Stimulated activated naive CD8-positive, alpha-beta T cell treated with anti-CD3 and anti-CD28 coated beads, Interleukin-15, amount 100 ng/mL, for 72 hours (primary cell): Measurements from ENCODE around the gene HSD17B7.
A peak's percentile ranks its signal among the peaks of the same experiment; 100 is the strongest.

Experiments
- ATAC-seq: fragments of 150-1000 bp; cut with Tn5 transposase; 2 replicates; pipeline ENCODE4 v1.10.0; 2021; ENCODE audit warnings: mild to moderate bottlenecking, moderate library complexity
- DNase-seq, 2 donors: peaks; one replicate each; pipeline ENCODE4 v3.0.0; 2021 to 2022
- H3K27ac Mint-ChIP-seq, 2 donors: one replicate each; pipeline ENCODE4 v1.8.0; 2022; ENCODE audit warnings: mild to moderate bottlenecking in 2 of 2, mixed read lengths in 2 of 2, moderate library complexity in 2 of 2
- H3K27me3 Mint-ChIP-seq: one replicate; pipeline ENCODE4 v1.8.0; 2022; ENCODE audit warnings: mixed read lengths
- H3K4me1 Mint-ChIP-seq: one replicate; pipeline ENCODE4 v1.8.0; 2022; ENCODE audit warnings: mild to moderate bottlenecking, mixed read lengths
- H3K4me3 Mint-ChIP-seq, 2 donors: one replicate each; pipeline ENCODE4 v1.8.0; 2022; ENCODE audit warnings: mild to moderate bottlenecking in 2 of 2, mixed read lengths in 2 of 2, moderate library complexity in 1 of 2
- H3K9me3 Mint-ChIP-seq, 2 donors: one replicate each; pipeline ENCODE4 v1.8.0; 2022; ENCODE audit warnings: mixed read lengths in 2 of 2

HSD17B7 gene

DNA sequence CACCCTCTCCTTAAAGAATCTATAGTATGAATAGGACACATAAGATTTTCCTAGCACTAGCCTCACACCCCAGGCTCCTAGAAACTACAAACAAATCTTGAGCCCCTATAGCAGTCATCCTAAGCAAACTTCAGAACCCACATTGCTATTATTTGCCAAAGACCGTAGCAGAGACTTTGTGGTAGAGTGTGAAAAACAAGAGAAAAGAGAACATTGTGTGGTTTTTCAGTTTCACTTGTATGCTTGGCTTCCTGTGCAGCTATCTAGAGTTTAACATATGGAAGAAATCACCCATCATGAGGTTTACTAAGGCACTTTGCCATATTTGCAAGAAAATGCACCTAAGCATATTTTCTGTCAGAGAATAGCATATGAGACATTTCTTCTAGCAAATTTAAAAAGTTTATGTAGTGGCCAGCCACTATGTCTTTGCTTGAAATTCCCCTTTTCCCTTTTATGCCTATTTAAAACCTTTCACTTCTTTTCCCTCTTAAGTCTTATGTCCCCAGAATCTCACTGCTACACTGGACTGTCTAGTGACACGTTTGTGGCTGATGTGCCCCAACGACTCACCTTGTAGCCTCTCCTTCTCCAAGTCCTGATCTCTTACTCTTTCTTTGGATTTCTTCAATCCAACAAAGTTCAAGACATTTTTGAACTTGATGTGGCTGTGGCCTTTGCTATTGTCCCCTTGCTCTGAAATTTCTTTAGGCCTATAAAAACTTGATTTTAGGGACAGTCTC lies 44.8 kb downstream of the HSD17B7 start:
- peaks cover 6 to 22% of the 10 kb centered on the region in 2 donors for H3K9me3 Mint-ChIP-seq
- peak; percentile 97 for ATAC-seq
- H3K4me1 Mint-ChIP-seq = peaks cover 28% of the 10 kb centered on the region
- peaks cover 42% of the 10 kb centered on the region for H3K27me3 Mint-ChIP-seq
- H3K27ac Mint-ChIP-seq = no peak overlapping the region
- peak overlapping the region in 1 of 2 donors; percentile 42 for H3K4me3 Mint-ChIP-seq
- DNase-seq = peak; percentile 21 to 24

DNA sequence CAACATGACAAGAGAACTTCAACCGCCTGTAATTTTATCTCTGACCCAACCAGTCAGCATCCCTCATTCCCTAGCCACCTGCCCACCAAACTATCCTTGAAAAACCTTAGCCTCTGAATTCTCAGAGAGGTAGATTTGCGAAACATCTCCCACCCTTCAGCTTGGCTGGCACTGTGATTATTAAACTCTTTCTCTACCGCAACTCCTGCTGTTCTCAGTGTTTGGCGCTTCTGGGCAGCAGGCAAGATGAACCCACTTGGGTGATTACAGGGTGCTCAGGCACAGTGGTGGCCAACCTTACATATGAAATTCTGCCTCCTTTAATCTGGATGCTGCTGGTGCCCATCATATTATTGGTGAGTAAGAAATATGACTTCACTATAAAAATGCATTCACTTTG lies 48.4 kb downstream of the HSD17B7 start:
- DNase-seq (no peak), ATAC-seq (no peak)
- Mint-ChIP-seq H3K27ac (no peak overlapping the region), H3K27me3 (peaks cover 32% of the 10 kb centered on the region), H3K9me3 (peaks cover 6 to 21% of the 10 kb centered on the region in 2 donors), H3K4me3 (no peak overlapping the region), H3K4me1 (peaks cover 20% of the 10 kb centered on the region)

DNA sequence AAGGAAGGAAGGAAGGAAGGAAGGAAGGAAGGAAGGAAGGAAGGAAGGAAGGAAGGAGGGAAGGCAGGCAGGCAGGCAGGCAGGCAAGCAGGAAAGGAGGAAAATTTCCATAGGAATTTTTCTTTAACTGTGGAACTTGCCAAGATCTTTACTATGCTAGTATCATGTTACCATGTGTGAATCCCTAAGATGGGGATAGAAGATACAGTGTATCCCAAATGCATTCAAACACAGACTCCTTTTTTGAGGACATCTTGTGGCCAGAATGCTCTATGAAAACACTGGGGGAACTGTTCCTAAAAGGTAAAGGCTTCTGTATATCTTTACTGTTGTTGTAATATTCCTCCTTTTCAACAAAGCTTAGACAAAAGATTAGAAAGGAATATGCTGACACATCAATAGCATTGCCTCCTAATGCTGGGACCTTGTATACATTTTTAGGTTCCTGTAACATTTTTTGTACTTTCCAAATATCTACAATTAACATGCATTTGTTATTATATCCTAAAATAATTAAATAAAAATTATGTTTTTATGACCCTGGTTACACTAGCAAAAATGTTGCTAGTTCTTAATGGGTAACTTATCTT lies 49.8 kb downstream of the HSD17B7 start:
- H3K9me3 Mint-ChIP-seq = peaks cover 6 to 16% of the 10 kb centered on the region in 2 donors

DNA sequence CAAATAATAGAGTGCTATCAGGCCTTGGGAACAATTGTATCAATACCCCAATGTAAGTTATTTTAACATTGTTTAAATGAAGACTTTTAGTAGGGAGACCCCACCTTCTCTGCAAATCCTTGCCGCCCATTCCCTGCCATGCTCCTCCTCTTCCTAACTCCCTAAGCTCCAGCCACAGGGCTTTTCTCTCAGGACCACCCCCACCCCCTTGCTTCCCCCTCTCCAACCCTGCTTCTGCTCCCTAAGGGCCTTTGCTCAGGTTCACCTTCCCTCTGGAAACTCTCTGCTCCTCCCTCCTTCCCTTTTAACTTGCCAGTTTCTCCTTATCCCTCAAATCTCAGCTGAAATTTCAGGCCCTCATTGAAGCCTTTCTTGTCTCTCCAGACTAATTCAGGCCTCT lies 53.7 kb downstream of the HSD17B7 start:
- peaks cover 28% of the 10 kb centered on the region for H3K27me3 Mint-ChIP-seq
- peaks cover 0 to 9% of the 10 kb centered on the region in 2 donors for H3K9me3 Mint-ChIP-seq
- DNase-seq (no peak), ATAC-seq (no peak)
- no peak overlapping the region for H3K27ac Mint-ChIP-seq
- H3K4me3 Mint-ChIP-seq = no peak overlapping the region
- no peaks in the 10 kb centered on the region for H3K4me1 Mint-ChIP-seq

More for the DNA sequence above, 49.8 kb downstream of the HSD17B7 start:
- ATAC-seq = no peak
- DNase-seq = no peak
- H3K4me3 Mint-ChIP-seq = no peak overlapping the region
- H3K4me1 Mint-ChIP-seq = peaks cover 5% of the 10 kb centered on the region
- no peak overlapping the region for H3K27ac Mint-ChIP-seq
- peaks cover 28% of the 10 kb centered on the region for H3K27me3 Mint-ChIP-seq

DNA sequence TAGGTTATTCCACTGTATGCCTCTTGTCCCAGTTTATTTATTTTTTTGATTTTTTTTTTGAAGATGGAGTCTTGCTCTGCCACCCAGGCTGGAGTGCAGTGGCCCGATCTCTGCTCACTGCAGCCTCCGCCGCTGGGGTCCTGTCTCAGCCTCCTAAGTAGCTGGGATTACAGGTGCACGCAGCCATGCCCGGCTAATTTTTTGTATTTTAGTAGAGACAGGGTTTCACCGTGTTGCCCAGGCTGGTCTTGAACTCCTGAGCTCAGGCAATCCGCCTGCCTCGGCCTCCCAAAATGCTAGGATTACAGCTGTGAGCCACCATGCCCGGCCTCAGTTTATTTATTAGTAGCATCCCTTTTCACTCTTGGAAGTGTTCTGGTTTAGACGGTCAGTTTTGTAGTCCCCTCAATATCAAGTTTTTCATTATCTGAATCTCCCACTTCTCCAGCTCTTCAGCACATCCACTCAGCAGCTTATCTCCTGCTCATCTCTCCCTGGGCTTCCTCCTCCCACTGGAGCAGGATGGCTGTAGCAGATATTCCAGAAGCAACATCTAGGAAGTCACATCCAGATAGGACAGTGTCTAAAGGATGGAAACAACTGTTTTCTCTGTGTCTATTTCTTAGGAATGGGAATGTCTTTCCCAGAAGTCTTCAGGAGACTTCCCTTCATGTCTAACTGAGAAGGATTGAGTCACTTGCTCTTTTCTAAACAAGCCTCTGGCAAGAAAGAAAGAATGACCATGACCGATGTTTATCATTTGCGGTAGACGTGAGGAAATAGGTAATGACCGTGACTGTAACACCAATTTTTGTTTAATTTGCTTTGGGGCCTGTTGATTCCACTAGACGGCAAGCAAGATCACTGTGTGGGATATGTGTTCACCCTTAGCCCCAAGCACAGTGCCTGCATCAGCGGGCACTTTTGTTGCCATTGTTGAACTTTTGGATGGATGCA lies 56.0 kb downstream of the HSD17B7 start:
- DNase-seq (no peak), ATAC-seq (no peak)
- H3K27ac Mint-ChIP-seq = no peak overlapping the region
- H3K4me1 Mint-ChIP-seq = no peaks in the 10 kb centered on the region
- no peak overlapping the region for H3K4me3 Mint-ChIP-seq
- H3K27me3 Mint-ChIP-seq = peaks cover 29% of the 10 kb centered on the region
- no peaks in the 10 kb centered on the region for H3K9me3 Mint-ChIP-seq

DNA sequence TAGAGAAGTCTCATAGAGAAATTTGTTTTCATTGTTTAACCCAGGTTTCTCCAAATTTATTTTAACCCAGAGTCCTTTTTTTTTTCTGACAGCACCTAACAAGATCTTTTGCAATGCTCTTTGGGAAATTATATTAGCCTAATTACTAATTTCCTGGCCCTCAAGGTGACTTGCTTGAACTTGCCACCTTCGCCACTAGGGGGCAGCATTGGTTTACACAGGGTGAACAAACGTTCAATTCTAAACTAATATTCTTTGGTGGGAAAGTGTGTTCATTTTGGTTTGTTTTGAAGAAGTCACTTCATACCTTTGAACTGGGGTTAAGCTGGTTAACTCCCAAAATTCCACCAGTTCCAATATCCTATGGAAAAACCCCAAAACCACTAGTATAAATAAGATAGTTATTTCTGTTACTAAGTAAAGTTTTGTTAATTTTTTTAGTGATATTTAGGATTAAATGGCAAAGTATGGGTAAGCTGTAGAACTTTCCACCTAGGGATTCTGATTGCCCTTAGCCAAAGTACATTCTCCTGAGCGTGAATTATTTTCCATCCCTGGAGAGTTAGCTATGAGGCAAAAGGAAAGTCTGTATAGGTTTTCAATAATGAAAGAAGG lies 57.4 kb downstream of the HSD17B7 start:
- H3K27ac Mint-ChIP-seq = no peak overlapping the region
- H3K27me3 Mint-ChIP-seq = peaks cover 24% of the 10 kb centered on the region
- DNase-seq = peak; percentile 69 to 71
- no peaks in the 10 kb centered on the region for H3K9me3 Mint-ChIP-seq
- no peak for ATAC-seq
- no peaks in the 10 kb centered on the region for H3K4me1 Mint-ChIP-seq
- H3K4me3 Mint-ChIP-seq = no peak overlapping the region

DNA sequence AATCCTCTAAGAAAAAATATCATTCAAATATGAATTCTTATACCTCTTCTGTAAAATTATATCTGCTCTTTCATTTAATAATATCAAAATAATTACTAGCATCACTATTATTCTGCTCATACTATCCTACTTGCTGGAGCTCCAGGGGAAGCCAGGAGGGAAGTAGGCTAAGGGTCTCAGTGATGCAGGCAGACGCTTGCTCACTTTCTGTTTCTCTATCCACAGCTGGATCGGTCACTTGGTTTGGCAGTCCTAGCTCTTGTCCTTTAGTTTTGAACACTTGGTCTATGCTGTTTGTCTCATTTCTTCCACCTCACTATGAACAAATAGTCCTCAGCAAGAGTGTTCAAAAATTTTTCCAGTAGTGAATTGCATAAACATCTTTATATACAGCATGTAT lies 59.2 kb downstream of the HSD17B7 start:
- H3K27me3 Mint-ChIP-seq = peaks cover 24% of the 10 kb centered on the region
- no peak for ATAC-seq

DNA sequence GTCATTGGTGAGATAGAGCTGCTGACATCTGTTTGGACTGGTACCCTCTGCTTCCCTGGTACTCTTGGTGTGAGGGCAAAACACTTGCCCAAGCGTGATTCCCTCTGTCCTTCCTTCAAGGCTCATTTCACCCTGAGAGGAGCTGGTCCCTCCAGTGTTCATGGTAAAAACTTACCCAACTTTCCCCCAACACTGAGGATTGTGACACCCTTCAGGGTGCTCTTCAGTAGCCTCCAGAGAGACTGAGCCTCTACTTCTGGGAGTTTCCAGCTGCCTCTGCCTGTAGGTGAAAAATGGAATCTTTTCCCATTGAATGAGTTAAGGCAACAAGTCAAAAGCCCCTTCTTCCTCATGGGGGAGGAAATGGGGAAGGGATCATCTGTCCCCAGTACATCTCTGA lies 60.8 kb downstream of the HSD17B7 start:
- Mint-ChIP-seq H3K27ac (peak overlapping the region in 1 of 2 donors; percentile 46), H3K4me3 (no peak overlapping the region), H3K4me1 (no peaks in the 10 kb centered on the region), H3K27me3 (peaks cover 22% of the 10 kb centered on the region), H3K9me3 (no peaks in the 10 kb centered on the region)
- DNase-seq = no peak
- no peak for ATAC-seq

More for the DNA sequence above, 59.2 kb downstream of the HSD17B7 start:
- Mint-ChIP-seq H3K4me1 (no peaks in the 10 kb centered on the region), H3K4me3 (no peak overlapping the region), H3K27ac (no peak overlapping the region), H3K9me3 (no peaks in the 10 kb centered on the region)
- no peak for DNase-seq

DNA sequence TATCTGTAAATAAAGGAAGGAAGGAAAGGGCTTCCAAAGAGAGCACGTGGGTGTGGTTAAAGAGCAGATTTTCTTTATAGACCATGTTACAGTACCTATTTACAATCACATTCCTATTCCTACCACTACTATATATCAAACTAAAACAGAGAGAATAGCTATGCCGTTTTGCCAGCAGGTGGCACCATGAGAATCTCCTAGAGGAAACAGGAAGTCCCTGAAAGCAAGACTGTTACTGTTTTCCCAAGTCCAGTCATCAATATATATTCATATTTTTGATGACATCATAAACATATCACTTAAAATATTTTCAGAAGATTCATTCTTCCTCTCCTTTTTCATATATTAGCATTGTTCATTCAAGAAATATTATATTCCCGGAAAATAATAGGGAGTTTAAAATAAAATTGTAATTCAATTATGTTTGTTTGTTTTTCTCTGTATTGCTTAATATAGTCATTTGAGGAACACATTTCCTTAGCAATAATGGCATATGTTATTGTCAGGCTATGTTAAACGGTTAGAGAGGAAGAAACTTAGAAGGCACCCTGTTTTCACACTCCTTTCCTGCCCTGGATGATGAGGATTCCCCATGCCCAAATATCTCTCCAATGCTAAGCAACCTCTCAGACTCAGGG lies 63.9 kb downstream of the HSD17B7 start:
- Mint-ChIP-seq H3K27me3 (peaks cover 15% of the 10 kb centered on the region), H3K9me3 (no peaks in the 10 kb centered on the region), H3K27ac (no peak overlapping the region), H3K4me1 (no peaks in the 10 kb centered on the region), H3K4me3 (no peak overlapping the region)
- DNase-seq = peak; percentile 27 to 33
- ATAC-seq = peak; percentile 78

DNA sequence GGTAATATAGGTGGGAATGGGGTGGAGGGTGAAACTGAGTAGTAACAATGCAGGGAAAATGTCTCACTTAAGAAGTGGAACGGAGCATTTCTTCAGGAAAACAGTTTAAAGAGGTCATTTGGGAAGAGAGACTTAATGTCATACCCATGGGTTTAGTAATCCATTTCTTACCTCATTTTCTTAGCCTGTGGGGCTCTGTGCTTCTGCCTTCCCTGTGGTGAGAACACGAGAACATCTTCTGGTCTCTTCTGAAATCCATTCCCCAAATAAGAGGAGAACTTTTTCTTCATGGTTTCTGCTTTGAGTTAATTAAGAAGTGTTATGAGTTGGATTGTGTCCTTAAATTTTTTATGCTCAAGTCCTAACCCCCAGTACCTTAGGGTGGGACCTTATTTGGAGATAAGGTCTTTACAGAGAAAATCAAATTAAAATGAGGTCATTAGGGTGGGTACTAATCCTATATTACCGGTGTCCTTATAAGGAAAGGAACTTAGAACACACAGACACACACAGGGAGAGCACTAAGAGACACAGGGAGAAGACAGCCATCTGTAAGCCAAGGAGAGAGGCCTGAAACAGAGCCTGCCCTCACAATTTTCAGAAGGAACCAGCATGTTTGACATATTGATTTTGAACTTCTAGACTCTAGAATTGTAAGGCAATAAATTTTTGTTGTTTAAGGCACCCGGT lies 65.1 kb downstream of the HSD17B7 start:
- no peak overlapping the region for H3K4me3 Mint-ChIP-seq
- no peaks in the 10 kb centered on the region for H3K4me1 Mint-ChIP-seq
- DNase-seq = no peak
- H3K27me3 Mint-ChIP-seq = peaks cover 15% of the 10 kb centered on the region
- no peaks in the 10 kb centered on the region for H3K9me3 Mint-ChIP-seq
- H3K27ac Mint-ChIP-seq = no peak overlapping the region
- no peak for ATAC-seq

DNA sequence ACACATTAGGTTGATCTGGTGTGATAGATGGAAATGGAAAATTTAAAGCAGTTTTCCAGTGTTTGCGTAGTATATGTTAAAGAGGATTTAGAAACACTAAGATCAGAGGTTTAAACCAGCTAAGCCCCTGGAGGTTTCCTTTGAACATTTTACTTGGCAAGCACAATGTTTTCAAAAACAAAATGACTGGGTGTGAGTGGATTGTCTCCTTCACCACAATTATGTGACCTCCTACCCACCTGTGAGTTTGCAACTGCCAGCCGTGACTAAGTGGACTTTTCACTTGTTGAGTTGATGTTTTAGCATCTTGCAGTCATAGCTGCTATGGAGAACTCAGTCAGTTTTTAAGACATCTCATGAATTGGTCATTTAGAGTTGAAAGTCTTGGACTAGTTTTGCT lies 65.8 kb downstream of the HSD17B7 start:
- ATAC-seq (no peak), DNase-seq (no peak)
- Mint-ChIP-seq H3K4me3 (no peak overlapping the region), H3K4me1 (no peaks in the 10 kb centered on the region), H3K27ac (no peak overlapping the region), H3K9me3 (no peaks in the 10 kb centered on the region), H3K27me3 (peaks cover 8% of the 10 kb centered on the region)

DNA sequence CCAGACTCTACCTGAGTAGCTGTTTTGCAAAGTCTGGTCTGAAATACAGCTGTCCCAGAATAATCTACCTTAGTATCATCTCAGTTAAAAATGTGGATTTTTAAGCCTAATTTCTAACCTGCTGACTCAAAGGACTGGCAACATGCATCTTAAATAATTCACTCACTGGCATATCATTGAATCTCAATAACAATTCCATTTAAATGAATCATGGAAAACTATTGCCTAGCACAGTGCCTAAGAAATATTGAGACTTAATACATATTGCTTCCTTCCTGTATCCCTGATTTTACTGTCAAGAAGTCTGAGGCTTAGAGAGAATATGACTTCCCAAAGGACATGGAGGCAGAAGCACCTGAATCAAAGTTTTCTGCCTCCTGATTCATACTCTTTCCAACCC lies 67.3 kb downstream of the HSD17B7 start:
- H3K4me3 Mint-ChIP-seq = no peak overlapping the region
- H3K27ac Mint-ChIP-seq = no peak overlapping the region
- no peak for ATAC-seq
- H3K27me3 Mint-ChIP-seq = peaks cover 12% of the 10 kb centered on the region
- no peaks in the 10 kb centered on the region for H3K9me3 Mint-ChIP-seq
- DNase-seq = no peak
- no peaks in the 10 kb centered on the region for H3K4me1 Mint-ChIP-seq

DNA sequence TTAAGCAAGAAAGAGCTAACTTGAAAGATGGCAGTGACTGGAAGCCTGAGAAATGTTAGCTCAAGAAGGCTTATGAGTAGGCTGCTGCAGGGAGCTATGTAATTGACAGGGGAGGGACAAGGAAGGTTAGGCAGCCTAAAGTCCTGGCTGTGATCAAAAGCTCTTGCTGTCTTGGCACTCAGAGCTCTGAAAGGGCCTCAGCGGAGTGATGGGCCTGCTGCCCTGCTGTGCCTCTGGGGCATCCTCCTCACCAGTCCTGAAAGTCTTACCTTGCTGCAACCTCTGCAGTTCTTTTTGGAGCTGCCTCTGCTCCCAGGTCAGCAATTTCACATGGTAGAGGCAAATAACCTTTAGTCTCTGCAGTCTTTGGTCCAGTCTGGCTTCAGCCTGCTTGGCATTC lies 68.7 kb downstream of the HSD17B7 start:
- no peak for DNase-seq
- no peak overlapping the region for H3K4me3 Mint-ChIP-seq
- no peak for ATAC-seq
- peaks cover 12% of the 10 kb centered on the region for H3K27me3 Mint-ChIP-seq
- H3K27ac Mint-ChIP-seq = no peak overlapping the region
- H3K4me1 Mint-ChIP-seq = no peaks in the 10 kb centered on the region
- H3K9me3 Mint-ChIP-seq = no peaks in the 10 kb centered on the region

DNA sequence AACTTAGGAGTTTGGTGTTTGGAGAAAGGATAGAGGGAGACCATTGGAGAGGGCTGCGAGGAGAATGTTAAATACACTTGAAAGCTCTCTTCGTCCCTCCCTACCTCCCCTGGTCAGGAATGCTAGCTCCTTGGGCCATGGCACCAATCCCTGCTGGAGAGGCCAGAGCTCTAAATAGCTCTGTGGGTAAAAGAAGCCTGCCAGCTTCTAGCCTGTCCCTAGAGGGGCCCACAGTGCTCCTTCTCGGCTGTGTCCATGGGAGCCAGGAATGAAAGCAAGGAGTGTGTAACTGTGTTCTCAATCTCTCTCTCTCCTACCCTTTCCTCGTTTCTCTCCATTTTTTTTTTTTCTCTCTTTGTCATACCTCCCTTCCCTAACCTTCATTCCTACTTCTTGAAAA lies 70.6 kb downstream of the HSD17B7 start, which contains the start of gene CCDC190:
TSS of gene CCDC190 (minus strand) at position 75 of the 400 bp plus-strand sequence. CDS start 1,529 bp downstream, outside the sequence.
- H3K4me3 Mint-ChIP-seq = no peak within 1 kb of the TSS
- no peak for ATAC-seq
- no peak within 1 kb of the TSS for H3K27ac Mint-ChIP-seq
- H3K4me1 Mint-ChIP-seq = no peaks in the 10 kb centered on the region
- no peak for DNase-seq
- peaks cover 12% of the 10 kb centered on the region for H3K27me3 Mint-ChIP-seq
- no peaks in the 10 kb centered on the region for H3K9me3 Mint-ChIP-seq
